Stimulated activated CD4-positive, alpha-beta T cell treated with anti-CD3 and anti-CD28 coated beads, Interleukin-4, amount 100 ng/mL, for 48 hours (primary cell): ENCODE results near the gene CRYGC.
"Not testable (repeated sequence)": the region's sequence is repeated elsewhere in the genome, so short reads cannot be mapped to it uniquely, and the experiment has no call there.

ENCODE experiments used
- DNase-seq, 2 donors: peaks; one replicate each; pipeline ENCODE4 v3.0.0-alpha.2; 2020; ENCODE audit warnings: low read depth in 2 of 2

Gene CRYGC

GRCh38 chr2:208136716-208137094 is 7.1 kb upstream of the CRYGC start:
- no peak for DNase-seq

- no peak for DNase-seq
These were observed 6.4 kb upstream of the CRYGC start for GRCh38 chr2:208135794-208136715.

- no peak for DNase-seq
These were observed 5.4 kb upstream of the CRYGC start for GRCh38 chr2:208134928-208135586.

- DNase-seq = no peak
These were observed 1.1 kb upstream of the CRYGC start for GRCh38 chr2:208130712-208131110.

- DNase-seq = no peak
These were observed 1.5 kb downstream of the CRYGC start for GRCh38 chr2:208128136-208128535.

- DNase-seq = no peak
These were observed 2.5 kb downstream of the CRYGC start for GRCh38 chr2:208127090-208127489.

GRCh38 chr2:208125251-208125650 is 4.4 kb downstream of the CRYGC start:
- DNase-seq = no peak

GRCh38 chr2:208124013-208124715 is 5.5 kb downstream of the CRYGC start, which contains the start of gene CRYGD:
Gene CRYGD, minus strand, starts transcription at chr2:208124524. Its CDS starts 51 bp downstream, at chr2:208124473.
- not testable (repeated sequence) for DNase-seq

GRCh38 chr2:208122248-208122647 is 7.4 kb downstream of the CRYGC start:
- DNase-seq = no peak

GRCh38 chr2:208118918-208119317 is 10.7 kb downstream of the CRYGC start:
- DNase-seq = no peak

GRCh38 chr2:208117390-208117789 is 12.2 kb downstream of the CRYGC start:
- not testable (repeated sequence) for DNase-seq

- no peak for DNase-seq
These were observed 16.7 kb downstream of the CRYGC start for GRCh38 chr2:208112969-208113368.

- DNase-seq = not testable (repeated sequence)
These were observed 17.3 kb downstream of the CRYGC start for GRCh38 chr2:208112273-208112745.

- DNase-seq = no peak
These were observed 26.0 kb downstream of the CRYGC start for GRCh38 chr2:208103616-208104015.

GRCh38 chr2:208101716-208102631 is 27.7 kb downstream of the CRYGC start:
- no peak for DNase-seq

GRCh38 chr2:208099682-208100470 is 29.8 kb downstream of the CRYGC start:
- no peak for DNase-seq

- not testable (repeated sequence) for DNase-seq
These were observed 30.9 kb downstream of the CRYGC start for GRCh38 chr2:208098701-208099100.

GRCh38 chr2:208098267-208098666 is 31.4 kb downstream of the CRYGC start:
- DNase-seq = no peak

- no peak for DNase-seq
These were observed 31.8 kb downstream of the CRYGC start for GRCh38 chr2:208097801-208098200.

- no peak for DNase-seq
These were observed 32.3 kb downstream of the CRYGC start for GRCh38 chr2:208097313-208097712.
